DMS79 treated with DMSO at 0.1 percent for 48 hours (cell line): ENCODE measurements around the gene SNCG.
A peak's percentile ranks its signal among the peaks of the same experiment; 100 is the strongest.

Experiments
- DNase-seq: peaks from one replicate; lab custom pipeline; 2025; lab: John Stamatoyannopoulos, UW

Gene SNCG

DNA sequence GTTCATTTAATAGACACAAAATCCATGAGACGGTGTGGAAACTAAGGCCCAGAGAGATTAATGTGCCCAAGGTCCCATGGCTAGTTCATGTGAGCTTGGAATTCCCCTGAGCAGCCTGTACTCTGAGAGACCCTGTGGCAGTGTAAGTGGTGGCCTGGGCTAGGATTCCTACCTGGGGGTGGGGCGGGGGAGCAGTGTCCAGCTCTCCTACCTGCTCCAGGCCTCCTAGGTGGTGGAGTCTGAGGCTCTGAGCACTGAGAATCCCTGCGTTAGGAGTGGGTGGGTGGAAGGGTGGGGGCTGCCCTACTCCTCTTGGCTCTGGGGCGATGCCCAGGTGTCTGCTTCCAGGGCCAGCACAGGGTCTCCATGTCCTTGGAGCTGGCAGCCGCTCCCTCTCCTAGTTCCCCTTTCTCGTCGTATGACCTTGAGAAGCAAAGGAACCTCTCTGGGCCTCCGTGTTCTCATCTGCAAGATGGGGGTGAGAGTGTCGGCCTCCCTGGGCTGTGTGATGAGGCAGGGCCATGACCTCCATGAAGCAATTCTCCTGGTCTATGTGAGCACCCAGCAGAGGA, 2.5 kb downstream of the SNCG start:
- no peak for DNase-seq

DNA sequence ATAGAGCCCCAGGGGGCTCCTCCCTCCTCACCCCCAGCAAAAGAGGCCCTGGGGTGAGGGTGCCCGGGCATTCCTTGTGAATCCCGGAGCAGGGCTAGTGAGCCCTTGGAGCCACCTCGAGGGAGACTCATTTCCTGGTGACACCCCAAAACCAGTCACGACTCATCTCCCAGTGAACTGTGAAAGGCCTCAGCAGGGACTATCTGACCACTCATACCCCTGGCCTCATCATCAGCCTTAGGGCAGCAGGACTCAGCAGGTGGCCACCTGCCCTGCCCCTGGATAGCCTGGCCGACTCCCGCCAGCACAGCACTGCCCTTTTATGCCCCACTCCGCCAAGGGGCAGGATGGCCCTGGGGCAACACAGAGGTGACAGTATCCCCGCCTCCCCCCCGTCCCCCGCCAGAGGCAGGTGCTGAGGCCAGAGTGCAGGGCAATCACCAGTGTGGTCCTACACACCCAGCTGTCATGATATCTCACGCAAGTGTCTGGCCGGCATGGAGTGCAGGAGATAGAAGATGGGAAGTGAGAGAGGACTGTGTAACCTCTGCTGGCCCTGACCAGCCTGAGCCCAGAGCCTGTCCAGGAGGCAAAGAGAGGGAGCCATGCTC, 3.2 kb downstream of the SNCG start:
- no peak for DNase-seq

DNA sequence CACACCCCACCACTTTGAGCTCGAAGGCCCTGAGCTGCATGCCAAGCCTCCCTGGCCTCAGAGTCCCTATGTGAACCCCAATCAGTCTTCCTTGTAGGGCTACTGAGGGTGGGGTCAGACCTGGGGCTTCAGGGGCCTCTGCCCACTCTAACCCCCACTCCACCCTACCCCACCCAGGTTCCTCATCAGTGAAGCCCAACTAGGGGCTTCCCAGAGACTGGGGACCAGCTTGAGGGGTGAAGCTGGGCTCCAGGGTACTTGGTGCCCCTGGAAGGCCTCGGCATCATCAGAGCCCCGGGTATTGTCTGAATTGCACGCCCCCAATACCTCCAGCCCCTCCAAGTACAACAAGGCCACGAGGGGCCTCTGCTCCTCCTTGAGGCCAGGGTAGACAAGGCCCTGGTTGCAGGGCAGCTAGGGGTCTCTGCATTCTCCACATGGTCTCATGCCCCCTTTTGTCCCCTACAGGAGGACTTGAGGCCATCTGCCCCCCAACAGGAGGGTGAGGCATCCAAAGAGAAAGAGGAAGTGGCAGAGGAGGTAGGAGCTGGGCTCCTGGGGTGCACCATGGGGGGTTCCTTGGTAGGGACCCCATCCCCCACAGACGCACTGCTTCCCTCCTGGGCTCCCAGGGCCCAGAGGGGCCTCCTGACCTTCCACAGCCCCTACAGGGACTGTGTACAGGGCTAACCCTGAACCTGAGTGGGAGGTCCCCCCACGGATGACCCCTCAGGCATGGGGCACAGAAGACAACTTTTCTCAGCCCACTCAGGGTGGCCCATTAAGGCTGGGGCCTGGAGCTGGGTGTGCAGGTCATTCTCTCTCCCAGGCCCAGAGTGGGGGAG, 4.0 kb downstream of the SNCG start:
- no peak for DNase-seq

DNA sequence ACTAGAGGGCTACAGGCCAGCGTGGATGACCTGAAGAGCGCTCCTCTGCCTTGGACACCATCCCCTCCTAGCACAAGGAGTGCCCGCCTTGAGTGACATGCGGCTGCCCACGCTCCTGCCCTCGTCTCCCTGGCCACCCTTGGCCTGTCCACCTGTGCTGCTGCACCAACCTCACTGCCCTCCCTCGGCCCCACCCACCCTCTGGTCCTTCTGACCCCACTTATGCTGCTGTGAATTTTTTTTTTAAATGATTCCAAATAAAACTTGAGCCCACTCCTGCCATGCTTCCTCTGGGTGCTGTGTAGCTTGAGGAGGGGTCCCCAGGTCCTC, 4.5 kb downstream of the SNCG start:
- no peak for DNase-seq

DNA sequence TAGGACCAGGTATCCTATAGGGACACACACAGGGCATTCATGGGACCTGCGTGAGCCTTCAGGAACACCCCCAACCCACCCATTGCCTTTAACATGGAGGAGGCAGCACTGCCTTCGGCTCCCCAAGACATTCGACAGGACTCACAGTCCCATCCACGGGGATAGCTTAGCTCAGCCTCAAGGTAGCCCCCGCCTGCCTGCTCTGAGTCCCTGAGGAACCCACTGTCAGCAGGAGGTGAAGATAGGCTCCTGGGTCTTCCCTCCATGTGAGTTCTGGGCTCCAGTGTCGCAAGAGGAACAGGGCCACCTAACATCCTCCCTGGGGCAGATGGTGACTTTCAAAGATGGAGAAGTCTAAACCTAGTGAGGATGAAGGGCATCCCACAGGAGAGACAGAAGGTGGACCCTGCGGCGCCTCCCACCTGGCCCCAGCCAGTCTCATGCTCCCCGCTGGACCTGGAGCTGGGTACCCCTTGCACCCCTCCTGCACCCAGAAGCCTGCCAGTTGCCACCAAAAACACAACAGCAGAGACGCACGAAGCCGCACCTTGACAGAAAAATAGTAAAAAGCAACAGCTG, 5.0 kb downstream of the SNCG start:
- no peak for DNase-seq

DNA sequence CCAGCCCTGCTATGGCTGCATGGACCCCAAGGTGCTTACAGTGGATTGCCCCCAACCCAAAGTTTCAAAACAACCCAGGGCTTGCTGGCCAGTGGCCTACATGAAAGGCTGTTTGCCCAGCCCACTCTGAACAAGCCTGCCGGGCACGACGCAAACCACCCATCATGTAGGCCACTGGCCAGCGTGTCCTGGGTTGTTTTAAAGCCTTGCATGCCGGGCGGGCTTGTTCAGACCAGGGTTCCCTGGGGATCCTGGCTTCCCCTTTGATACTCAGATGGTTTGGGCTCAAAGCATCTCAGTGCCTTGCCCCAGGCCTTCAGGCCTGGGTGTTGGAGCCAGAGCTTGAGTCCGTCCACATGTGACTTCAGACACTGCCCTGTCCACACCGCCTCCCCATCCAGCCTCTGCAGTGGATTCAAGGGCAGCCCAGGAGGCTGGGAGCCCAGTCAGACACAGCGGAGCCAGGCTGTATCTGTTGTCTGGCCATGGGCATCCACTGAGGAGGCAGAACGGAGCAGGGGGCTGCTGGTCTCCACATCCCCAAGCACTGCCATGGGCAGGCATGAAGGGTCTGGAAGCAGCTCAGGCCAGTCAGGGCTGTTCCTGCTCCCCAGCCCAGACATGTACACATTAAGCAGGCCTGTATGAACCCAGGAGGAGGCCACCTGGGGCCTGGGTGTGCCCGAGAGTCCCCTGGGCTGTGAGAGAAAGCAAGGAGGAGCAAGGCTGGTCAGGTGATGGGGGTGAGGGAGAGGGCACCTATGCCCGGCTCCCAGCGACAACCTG, 5.9 kb downstream of the SNCG start:
- no peak for DNase-seq

DNA sequence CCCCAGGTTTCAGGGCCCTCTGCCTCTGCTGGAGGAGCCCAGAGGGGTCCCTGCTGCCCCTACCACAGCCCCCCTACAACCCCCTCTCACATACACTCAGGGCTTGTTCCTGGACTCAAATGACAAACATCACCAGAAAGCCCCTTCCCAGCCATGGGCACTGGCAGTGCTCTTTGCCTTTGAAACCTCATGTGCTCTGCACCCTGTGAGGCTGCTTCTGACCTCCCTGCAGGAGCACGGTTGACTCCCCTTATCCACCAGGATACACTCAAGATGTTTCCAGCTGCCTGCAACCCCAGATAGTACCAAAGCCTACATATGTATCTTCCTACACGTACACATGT, 6.4 kb downstream of the SNCG start:
- no peak for DNase-seq

DNA sequence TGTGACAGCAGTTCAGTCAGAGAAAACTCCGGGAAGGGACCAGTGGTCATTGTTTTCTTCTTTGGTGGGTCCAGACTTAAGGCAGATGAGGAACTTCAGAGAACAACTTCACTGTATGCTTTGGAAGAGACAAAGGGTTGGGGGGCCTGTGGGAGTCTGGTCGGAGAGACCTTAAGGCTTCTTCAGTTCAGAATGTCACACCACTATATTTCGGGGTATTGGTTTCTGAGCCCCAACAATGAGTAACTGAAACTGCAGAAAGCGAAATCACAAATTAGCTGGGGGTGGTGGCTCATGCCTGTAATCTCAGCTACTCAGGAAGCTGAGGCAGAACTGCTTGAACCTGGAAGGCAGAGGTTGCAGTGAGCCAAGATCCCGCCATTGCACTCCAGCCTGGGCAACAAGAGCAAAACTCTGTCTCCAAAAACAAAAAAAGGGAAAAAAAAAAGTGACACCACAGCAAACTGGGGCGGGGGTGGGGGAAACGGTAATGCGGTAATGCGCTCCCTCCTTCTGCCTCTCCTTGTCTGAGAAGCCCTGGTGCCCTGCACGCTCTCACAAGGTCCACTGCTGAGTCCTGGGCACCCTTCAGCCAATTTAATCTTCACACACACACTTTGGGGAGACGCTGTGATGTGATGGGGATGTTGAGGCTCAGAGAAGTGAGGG, 7.7 kb downstream of the SNCG start:
- DNase-seq: no peak

DNA sequence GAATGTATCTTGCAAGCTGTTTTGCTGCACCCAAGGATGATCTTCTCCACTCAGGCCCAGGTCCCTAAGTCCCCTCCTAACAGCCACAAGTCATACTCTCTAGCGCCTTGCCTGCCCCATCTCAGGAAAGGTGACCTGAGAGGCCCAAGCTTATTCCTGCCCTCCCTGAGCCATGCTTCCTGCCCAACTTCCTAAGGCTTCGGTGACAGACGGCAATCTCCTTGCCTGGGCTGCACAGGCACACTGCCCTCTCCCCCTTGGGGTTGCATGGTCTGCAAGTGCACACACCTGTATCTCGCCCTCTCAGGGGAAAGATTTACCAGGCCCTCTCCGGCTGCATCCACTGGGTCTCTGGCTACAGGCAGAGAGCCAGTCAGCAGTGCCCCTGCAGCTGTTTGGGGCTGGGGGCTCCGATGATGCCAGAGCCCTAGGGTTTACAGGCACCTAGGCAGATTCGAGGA, 9.1 kb downstream of the SNCG start:
- DNase-seq: no peak

DNA sequence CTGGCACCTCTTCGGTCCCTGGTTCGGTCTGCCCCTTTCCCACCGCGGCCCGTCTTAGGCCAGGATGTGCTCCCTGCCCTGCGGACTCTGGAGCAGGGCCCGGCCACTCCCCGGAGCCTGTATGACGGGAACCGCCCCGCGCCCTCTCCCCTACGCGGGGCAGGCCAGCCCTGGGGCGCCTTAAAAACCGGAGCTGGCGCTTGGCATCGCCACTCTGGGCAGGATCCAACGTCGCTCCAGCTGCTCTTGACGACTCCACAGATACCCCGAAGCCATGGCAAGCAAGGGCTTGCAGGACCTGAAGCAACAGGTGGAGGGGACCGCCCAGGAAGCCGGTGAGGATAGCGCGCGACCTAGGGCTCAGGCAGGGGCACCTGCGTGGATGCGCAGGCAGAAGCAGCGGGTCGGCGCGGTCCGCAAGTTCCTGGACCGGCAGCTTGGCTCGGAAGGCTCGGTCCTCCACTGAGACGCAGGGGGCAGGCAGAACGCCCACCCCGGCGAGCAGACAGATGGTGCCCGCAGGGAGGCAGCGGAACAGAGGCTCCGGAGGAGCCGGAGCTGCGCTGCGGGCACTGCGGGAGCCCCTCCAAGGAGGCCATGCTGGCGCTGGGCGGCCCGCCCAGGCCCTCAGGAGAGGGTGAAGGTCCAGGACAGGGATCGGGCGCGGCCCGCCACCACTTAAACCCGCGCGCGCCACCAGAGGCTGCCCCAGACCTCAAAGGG, 10.0 kb downstream of the SNCG start, which contains the start of gene ADIRF:
ADIRF (plus strand) TSS at position 212 of the 723 bp plus-strand sequence; CDS start at position 275, 63 bp downstream.
- DNase-seq: peak; percentile 32

DNA sequence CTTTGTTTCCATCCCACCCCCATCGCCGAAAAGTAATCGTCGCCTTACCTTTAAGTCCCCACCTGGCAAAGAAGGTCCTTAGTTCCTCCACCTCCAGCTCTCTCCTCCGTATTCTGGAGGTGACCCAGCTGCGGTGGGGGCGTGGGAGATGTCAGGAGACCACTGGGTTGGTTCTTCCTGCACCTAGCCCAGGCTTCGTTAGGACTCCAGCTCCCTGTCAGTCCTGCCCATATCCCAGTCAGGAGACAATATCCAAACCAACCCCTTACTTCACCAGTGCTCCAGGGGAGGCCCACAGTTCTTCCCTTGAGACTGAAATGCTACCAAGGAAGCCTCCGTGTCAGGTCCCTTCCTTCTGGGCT, 10.6 kb downstream of the SNCG start:
- DNase-seq: no peak

DNA sequence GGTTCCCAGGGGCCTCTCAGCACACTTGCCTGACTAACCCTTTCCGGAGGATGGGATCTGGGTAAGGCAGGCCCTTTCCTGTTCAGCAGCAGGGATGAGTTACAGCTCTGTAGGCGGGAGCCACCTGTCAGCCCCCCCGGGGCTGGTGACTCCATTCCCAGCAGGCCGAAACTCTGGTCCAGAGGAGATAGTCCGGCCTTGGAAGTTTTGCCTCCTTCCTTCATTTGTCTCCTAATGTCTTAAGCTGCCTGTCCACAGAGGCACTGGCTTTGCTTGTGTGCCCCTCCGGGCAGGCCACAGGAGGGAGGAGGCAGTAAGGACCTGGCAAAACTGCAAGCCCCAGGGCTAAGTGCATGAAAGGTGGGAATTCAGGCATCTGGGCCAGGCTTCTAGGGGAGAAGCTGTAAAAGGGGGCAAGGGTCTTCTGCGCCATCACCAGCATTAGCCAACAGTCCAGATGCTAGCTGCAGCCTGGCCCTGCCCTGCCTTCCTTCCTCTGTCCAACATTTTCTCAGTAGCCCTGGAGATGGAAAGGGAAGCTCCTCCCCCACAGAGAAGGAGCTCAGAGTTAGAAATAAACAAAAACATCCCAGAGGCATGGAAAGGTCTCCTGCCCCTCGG, 11.1 kb downstream of the SNCG start:
- DNase-seq: no peak

DNA sequence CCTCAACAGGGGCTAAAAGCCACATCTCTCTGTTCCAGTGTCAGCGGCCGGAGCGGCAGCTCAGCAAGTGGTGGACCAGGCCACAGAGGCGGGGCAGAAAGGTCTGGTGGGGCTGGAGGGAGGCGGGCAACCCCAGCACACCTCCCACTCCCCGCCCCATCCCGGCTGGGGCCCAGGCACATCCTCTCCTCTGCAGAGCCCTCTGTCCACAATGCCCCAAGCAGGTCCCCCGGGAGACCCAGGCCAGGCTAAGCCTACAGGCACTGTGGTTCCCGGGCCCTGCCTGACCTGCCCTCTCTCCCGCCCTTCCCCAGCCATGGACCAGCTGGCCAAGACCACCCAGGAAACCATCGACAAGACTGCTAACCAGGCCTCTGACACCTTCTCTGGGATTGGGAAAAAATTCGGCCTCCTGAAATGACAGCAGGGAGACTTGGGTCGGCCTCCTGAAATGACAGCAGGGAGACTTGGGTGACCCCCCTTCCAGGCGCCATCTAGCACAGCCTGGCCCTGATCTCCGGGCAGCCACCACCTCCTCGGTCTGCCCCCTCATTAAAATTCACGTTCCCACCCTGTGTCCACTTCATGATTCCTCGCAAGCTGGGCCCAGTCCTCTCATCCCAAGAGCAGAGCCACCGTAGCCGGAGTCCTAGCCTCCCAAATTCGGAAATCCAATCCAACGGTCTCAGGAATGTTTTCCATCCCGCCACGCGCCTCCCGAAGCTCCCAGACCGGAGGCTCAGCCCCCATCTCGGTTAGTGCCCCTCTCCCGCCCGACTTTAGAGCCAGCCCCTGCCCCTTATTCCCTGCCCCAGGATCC, 12.0 kb downstream of the SNCG start:
- no peak for DNase-seq

DNA sequence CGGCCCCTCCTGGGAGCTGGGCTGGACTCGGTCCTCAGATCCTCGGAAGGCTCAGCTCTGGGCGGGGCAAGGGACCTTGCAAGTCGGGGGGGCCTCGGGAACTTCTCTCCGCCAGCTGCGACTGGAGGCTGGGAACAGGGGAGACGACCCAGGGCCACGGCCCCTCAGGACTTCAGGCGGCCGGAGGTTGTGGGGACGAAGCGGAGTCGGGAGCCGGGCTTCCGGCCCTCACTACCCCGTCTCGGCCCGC, 12.5 kb downstream of the SNCG start:
- DNase-seq: peak; percentile 35

DNA sequence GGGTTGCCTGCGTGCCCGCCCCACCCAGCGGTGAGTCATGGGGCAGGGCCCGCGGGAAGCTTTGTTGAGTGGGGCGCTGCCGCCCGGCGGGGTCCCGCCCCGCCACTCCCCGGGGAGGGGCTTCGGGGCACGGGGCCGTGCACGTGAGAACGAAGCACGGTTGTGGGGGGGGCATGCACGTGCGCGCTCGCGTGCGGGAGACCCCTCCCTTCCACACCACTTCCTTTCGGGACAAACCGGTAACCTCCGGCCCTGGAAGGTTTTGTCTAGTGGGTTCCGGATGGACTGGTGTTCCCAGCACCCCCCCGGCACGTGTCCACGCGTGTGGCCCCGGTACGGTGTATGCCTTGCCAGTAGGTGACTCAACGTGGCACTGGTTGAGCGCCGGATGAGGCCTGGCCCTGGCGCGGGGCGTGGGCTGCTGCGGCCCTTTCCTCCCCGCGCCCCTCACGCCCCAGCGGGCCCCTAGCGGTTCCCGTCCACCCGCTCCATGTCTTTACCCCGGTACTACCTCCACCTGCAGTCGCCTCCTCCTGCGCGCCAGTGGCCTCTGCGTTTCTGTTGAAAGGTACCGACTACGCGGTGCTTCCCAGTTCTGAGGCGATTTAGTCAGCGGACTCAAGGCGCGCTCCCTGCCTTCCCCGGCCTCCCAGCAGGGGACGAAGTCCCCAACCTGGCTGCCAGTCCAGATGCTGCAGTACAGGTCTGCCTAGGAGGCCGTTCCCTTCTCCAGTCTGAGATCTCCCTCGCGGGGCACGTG, 13.0 kb downstream of the SNCG start:
- peak; percentile 35 for DNase-seq

DNA sequence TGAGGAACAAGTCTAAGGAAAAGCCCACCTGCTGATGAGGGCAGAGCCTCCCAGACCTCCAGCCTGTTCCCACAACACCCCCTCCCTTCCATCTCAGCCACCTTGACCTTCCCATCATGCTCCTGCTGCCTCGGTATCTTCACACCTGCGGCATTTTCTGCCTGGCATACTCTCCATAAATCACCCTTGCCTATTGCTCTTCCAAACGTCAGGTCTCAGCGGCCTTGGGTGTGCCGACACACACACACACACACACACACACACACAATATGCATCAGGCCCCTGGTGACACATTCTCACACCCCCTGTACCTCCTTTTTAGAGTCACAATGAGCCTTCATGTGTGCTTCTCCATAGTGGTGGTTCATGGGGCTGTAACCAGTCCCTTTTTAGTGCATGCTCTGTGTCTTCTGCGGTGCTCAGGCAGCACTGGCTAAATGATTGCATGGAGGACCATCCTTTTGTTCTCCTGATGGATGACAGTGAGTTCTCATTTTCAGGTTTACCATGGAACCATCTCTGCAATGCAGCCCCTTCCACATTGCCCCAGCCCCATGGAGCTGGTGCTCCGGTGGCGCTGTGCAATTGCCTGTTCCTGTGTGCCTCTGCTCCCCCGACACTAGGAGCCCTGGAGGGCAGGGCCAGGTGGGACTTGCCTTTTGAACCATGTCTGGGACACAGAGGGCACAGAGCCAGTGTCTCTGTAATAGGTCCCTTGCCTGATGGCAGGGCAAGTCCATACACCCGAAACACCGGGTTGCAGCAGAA, 14.4 kb downstream of the SNCG start:
- DNase-seq: no peak

DNA sequence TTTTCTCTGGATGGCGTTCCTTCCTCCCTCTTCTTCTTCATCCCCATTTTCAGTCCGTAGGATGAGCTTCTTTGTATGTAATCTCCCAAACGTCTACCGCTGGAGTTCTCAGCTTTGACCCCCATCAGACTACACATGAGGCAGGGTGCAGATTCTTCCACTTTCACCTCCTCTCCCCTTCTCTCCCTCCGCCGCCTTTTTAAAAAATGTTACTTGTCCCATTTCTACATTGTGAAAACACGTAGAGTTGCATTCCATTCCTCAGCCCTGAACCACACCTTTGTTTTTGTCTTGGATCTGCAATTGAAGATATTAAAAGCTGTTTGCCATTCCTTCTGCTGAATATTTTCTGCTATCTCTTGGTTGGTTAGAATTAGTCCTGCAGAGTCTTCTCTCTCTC, 16.1 kb downstream of the SNCG start:
- no peak for DNase-seq

DNA sequence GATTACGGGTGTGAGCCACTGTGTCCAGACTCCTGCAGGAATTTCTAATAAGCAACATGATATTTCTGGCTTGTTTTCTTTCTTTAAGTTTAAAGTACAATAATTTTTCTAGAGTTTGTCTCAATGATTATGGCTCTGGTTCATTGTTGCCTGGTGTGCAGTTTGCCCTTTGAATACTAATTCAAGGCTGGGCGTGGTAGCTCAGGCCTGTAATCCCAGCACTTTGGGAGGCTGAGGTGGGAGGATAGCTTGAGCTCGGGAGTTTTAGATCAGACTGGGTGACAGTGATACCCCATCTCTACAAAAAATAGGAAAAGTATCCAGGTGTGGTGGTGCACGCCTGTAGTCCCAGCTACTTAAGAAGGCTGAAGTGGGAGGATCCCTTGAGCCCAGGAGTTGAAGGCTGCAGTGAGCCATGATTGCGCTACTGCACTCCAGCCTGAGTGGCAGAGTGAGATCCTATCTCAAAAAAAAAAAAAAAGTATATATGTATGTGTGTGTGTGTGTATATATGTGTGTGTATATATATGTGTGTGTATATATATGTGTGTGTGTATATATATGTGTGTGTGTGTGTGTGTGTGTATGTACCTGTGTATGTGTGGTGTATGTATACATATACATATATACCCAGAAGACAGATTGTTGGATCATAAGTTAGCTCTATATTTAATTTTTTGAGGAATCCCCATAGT, 18.1 kb downstream of the SNCG start:
- no peak for DNase-seq
